Activated CD4-positive, alpha-beta T cell treated with anti-CD3 and anti-CD28 coated beads for 1 hour (primary cell): ENCODE data around the gene CAVIN4.

Experiments
- DNase-seq: peaks from one replicate; pipeline ENCODE4 v3.0.0-alpha.2; 2020

The CAVIN4 gene

DNA sequence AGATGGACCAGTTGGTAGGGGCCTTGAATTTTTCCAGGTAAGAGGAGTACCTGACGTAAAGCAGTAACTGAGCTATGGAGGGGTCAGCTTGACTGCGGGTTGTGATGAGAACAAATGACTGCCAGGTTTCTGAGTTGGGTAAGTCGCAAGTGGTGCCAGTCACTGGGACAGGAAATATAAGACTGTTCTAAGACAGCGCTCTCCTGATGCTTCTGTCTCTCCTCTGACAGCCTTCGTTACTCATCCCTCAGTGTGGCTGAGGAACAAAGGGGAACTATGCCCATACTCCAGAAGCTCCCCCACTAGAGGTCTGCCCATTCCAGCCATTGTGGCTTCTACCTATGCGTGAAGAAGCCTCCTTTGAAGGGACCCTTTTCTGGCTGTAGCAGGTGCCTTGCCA, 13.3 kb downstream of the CAVIN4 start:
- DNase-seq, result no peak

DNA sequence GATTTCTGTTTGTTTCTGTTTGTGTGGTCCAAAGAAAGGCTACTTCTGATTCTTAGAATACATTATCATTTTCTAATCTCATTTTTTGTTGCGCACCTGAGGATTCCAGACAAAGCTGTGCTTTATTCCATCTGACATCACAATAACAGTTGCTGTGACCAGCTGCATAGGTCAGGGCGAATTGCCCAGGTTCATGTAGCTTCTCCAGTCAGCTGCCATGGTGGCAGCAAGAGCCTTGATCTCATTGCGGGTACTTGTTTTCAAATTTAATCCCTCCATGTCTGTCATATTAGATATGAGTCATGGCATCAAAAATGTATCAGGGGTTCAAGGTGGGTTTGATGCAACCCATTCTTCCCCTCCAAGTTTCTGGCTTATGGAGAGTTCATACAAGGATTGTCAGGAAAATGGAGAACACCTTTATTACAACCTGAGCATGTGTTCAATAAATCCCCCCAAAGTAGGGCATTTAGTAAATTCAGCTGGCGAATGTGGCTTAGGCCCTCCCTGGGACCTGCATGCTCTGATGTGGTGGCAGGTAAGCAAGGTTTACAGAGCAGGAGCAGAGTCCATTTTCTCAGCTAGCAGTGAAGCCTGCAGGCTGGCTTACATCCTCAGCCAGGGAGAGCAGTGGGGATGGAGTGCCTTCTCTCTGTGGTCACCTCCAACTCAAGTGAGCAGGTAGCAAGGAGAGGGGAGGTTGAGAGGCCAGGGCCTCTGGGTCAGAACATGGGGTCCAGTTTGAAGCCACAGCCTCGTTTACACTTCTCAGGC, 13.9 kb downstream of the CAVIN4 start:
- DNase-seq, result no peak

DNA sequence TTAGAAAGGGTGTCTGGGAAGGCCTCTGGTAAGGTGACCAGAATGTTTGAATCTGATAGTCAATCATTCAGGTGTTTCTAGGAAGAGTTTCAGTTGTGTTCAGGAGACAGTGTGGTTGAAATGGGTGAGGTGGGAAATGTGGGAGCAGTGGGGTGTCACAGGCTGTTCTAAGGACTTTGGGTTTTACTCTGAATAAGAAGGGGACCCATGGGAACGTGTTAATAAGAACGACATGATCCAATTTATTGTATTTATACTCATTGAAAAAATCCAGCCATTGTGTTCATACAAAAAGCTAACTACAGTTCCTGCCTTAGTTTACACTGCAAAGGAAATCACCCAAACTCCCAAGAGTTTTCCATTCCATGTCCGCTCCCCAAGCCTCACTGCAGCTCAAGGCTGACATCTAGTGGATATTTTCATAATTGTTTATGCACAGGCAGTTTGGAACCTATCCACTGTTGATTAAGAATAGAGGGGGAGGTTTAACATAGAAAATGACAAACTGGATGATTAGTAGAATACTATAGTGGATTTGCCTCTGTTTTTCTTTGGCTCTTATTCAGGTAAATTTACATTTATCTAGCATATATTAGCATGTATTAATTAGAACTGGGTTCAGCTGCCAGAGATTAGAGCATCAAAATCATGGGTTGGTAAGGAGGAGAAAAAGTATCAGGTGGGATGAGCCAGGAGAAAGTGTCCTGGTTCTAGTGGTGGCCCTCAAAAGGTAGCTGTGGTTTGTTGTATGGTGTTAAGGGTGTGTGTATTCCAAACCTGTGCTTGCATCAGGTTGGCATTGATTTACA, 17.7 kb downstream of the CAVIN4 start:
- no peak for DNase-seq

DNA sequence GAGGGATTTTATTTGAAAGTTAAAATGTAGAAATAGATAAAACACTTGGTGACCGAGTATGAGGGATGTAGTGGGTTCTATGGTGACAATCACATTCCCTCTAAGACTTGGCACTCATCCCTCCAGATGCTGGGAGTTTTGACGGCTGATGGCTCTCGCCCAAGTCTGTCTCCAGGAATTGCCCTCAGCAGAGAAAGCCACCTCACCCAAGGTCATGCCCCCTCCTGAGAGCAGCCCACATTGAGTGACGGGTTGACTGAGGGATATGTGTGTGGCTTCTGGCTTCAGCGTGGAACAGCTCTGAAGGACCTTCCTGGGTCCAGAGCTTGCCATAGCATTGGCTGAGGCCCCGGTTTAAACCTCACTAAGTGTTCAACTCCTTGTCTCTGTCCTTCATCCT, 19.4 kb downstream of the CAVIN4 start:
- no peak for DNase-seq

DNA sequence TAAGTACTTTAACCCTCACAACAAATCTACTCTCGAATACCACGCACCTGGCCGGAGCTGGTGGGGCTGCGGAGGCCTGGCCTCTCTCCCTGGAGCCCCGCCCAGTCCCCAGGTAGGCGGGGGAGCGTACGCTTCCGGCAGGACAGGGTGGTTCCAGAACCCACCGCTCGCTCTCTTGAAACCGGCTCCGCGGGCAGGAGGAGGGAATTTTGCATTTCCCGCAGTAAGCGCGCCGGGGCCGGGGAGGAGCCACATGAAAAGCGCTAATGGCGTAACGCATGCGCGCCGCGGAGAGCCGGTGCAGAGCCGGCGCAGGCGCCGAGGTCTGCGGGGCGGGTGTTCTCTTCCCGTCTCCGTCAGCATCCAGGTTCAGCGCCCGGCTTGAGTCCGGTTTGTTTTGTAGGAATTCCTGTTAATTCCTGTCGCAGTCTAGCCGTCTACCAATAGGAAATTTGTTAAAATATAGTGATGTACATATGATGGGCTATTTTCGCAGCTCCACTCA, 20.8 kb downstream of the CAVIN4 start:
- DNase-seq, result peak; percentile 72

DNA sequence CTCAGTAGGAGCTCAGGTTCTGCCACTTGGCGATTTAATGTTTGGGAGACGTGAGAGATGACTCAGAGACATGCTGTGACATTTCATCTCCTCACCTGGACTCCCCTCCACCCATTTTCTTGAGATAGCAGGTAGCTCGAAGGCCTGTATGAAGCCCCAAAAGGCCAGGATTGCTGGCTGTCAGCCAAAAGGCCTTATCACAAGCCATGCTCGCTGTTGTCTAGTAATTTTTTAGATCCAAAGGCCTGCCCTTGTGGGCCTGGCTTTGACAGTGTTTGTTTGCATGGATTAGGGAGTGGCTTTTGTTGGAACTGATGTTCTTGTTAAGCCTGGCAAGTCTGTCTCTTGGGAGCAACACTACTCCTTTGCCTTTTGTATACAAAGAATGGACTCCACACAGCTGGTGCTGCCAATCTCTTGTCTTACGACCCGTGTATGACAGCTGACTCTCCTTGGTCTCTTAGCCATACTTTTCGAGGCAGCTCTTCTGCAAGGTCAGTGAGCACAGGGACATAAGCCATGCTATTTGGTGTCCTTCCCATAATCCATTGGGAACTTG, 22.7 kb downstream of the CAVIN4 start:
- DNase-seq, result no peak

DNA sequence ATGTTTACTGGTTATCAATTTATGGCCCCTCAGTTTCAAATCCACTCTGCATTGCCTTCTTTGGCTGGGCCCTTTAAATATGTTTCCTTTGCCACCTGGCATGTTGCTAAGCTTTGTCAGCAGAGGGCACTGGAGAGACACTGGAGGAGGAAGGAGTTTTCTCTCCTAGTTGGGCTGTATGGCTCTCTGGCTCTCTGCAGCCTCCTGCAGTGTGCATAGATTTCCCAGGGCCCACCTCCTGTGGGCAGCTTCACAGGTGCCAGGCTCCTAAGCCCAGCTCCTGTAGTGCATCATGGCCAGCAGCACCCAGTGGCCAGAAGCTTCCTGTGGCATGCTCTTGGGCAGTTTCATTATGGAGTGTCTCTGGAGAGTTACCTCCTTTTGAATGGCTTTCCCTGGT, 23.3 kb downstream of the CAVIN4 start:
- no peak for DNase-seq

DNA sequence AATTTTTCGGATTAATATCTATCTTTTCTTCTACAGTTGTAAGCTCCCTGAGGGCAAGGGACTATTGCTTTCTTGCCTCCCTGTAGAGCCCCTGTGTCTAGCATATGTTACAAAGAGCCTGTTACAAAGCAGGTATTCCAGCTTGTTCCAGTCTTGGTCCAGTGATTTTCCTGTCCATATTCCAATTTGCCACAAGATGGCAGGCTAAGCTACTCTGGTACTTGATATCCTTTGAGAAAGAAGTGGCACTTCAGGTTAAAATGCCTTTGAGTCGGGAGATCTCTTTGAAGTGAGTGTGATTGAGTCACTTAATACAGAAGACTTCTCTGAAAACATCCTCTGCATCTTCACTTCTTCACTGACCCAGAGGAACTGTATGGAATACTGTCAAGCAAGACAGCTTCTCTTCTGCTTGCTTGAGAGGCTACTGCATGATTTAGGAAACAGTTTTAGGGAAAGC, 24.5 kb downstream of the CAVIN4 start:
- no peak for DNase-seq

DNA sequence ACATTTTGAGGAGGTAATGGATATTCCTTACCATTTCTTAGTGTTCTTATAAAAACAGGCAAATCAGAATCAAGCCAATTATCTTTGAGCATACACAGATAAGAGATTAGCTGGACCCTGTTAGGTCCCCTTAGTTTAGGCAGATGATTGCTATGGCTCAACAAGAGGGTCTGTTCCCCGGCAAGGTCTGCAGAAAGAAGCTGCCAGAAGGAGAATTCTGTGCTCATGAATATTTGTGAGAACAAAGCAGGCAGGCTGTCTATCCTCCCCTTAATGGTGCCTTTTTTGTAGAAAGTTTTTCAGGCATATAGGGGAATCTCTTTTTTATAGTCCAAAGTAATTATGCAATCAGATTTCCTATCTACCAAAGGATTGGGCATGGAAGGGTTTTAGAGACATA, 27.5 kb downstream of the CAVIN4 start:
- DNase-seq, result no peak

DNA sequence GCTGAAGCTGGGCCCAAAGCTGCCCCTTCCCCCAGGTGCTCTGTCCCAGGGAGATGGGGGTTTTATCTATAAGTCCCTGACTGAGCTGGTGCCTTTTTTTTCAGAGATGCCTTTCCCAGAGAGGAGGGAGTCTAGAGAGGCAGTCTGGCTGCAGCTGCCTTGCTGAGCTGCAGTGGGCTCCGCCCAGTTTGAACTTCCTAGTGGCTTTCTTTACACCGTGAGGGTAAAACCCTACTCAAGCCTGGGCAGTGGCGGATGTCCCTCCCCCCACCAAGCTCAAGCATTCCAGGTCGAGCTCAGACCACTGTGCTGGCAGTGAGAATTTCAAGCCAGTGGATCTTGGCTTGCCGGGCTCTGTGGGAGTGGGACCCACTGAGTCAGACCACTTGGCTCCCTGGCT, 41.3 kb downstream of the CAVIN4 start:
- no peak for DNase-seq

DNA sequence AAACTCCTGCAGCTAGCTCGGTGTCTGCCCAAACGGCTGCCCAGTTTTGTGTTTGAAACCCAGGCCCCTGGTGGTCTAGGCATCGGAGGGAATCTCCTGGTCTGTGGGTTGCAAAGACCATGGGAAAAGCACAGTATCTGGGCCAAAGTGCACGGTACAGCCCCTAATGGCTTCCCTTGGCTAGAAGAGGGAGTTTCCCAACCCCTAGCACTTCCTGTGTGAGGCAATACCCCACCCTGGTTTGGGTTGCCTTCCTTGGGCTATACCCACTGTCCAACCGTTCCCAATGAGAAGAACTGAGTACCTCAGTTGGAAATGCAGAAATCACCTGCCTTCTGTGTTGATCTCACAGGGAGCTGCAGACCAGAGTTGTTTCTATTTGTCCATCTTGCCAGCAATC, 41.8 kb downstream of the CAVIN4 start:
- no peak for DNase-seq

DNA sequence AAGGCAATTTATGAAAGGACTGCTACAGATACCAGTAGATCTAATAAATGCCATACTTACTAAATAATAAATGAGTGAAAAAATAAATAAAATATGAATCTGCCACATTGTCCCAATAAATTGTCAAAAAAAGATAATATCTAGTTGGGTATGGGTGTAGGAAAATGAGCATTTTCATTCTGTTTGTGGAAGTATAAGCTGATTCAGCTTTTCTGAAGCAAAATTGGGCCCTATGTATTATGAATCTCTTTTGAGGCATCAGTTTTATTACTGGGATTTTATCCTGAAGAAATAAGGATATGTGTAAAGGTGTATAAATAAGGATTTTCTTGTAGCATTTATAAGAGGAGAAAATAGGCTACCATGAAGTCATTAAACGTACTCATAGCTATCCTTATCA, 46.1 kb downstream of the CAVIN4 start:
- no peak for DNase-seq

DNA sequence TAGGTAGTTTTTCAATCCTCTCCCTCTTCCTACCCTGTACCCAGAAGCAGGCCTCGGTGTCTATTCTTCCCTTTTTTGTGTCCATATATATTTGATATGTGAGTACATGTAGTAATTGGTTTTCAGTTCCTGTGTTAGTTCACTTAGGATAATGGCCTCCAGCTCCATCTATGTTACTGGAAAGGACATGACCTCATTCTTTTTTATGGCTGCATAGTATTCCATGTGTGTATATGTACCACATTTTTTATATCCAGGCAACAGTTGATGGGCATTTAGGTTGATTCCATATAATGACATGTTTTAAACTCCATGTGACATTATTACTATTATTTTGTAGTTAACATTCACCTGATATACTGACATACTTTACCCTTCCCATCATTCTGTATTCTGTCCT, 49.1 kb downstream of the CAVIN4 start:
- no peak for DNase-seq

DNA sequence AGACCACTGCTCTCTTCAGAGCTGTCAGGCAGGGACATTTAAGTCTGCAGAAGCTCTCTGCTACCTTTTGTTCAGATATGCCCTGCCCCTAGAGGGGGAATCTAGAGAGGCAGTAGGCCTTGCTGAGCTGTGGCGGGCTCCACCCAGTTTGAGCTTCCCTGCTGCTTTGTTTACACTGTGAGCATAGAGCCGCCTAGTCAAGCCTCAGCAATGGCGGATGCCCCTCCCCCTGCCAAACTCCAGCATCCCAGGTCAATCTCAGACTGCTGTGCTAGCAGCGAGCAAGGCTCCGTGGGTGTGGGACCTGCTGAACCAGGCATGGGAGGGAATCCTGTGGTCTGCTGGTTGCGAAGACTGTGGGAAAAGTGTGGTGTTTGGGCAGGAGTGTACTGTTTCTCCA, 59.9 kb downstream of the CAVIN4 start:
- DNase-seq, result no peak
